IPS-18c (cell line): Measurements from ENCODE around the gene ZNF750.

ENCODE experiments used
- H3K4me3 ChIP-seq: 2 replicates; pipeline ENCODE4 v1.7.0; 2013; ENCODE audit warnings: low read depth, mild to moderate bottlenecking, low read length, moderate library complexity; ENCODE audit not compliant: insufficient read depth
- H3K9me3 ChIP-seq: one replicate; pipeline ENCODE4 v1.6.1; 2013; ENCODE audit warnings: mild to moderate bottlenecking, low read length, moderate library complexity; ENCODE audit not compliant: control insufficient read depth, insufficient read depth

Gene ZNF750

GRCh38 chr17:82839617-82840292, at the start of gene ZNF750:
TSS of gene ZNF750 (minus strand) at chr17:82840022. CDS start at chr17:82832454, 7,568 bp downstream.
- no peak within 1 kb of the TSS; the same call in 1 of the 2 replicates for H3K4me3 ChIP-seq
- no peaks in the 10 kb centered on the region for H3K9me3 ChIP-seq

GRCh38 chr17:82888583-82889495, 49.0 kb upstream of the ZNF750 start:
- no peak overlapping the region for H3K4me3 ChIP-seq
- no peaks in the 10 kb centered on the region for H3K9me3 ChIP-seq

GRCh38 chr17:82887255-82888164, 47.7 kb upstream of the ZNF750 start:
- H3K9me3 ChIP-seq, result no peaks in the 10 kb centered on the region
- no peak overlapping the region for H3K4me3 ChIP-seq

GRCh38 chr17:82884970-82885353, 45.1 kb upstream of the ZNF750 start:
- Histone ChIP-seq H3K4me3 (no peak overlapping the region), H3K9me3 (no peaks in the 10 kb centered on the region)

- H3K9me3 ChIP-seq, result no peaks in the 10 kb centered on the region
Measured at GRCh38 chr17:82884341-82884969, 44.6 kb upstream of the ZNF750 start.

GRCh38 chr17:82883419-82884031, 43.7 kb upstream of the ZNF750 start:
- no peak overlapping the region for H3K4me3 ChIP-seq
- no peaks in the 10 kb centered on the region for H3K9me3 ChIP-seq

More at GRCh38 chr17:82884341-82884969, 44.6 kb upstream of the ZNF750 start:
- H3K4me3 ChIP-seq, result no peak overlapping the region

GRCh38 chr17:82882715-82883418, 43.0 kb upstream of the ZNF750 start:
- Histone ChIP-seq H3K9me3 (no peaks in the 10 kb centered on the region), H3K4me3 (no peak overlapping the region)

- Histone ChIP-seq H3K4me3 (no peak overlapping the region), H3K9me3 (no peaks in the 10 kb centered on the region)
Measured at GRCh38 chr17:82881900-82882714, 42.3 kb upstream of the ZNF750 start.

- Histone ChIP-seq H3K4me3 (no peak overlapping the region), H3K9me3 (no peaks in the 10 kb centered on the region)
Measured at GRCh38 chr17:82881324-82881823, 41.6 kb upstream of the ZNF750 start.

GRCh38 chr17:82880620-82881323, 41.0 kb upstream of the ZNF750 start:
- Histone ChIP-seq H3K4me3 (no peak overlapping the region), H3K9me3 (no peaks in the 10 kb centered on the region)

GRCh38 chr17:82879241-82879640, 39.4 kb upstream of the ZNF750 start:
- no peak overlapping the region for H3K4me3 ChIP-seq
- H3K9me3 ChIP-seq, result no peaks in the 10 kb centered on the region

- H3K9me3 ChIP-seq, result no peaks in the 10 kb centered on the region
- no peak overlapping the region for H3K4me3 ChIP-seq
Measured at GRCh38 chr17:82878527-82878926, 38.7 kb upstream of the ZNF750 start.

GRCh38 chr17:82876602-82877379, 37.0 kb upstream of the ZNF750 start:
- Histone ChIP-seq H3K9me3 (no peaks in the 10 kb centered on the region), H3K4me3 (no peak overlapping the region)

GRCh38 chr17:82876149-82876548, 36.3 kb upstream of the ZNF750 start:
- no peaks in the 10 kb centered on the region for H3K9me3 ChIP-seq
- H3K4me3 ChIP-seq, result no peak overlapping the region
